OCI-LY1 (cell line): Measurements from ENCODE around the gene VCL.

Experiments used
- EZH2 ChIP-seq: fragments of 200-600 bp; sonication (generic), shearing (Covaris generic); IDR thresholded peaks from 2 replicates; pipeline ENCODE4 v1.8.0; 2017; ENCODE audit warnings: borderline replicate concordance, mixed run types, mild to moderate bottlenecking, antibody characterized with exemption, low read length, moderate library complexity, mixed read lengths
- TF ChIP-seq, protein P1 (sequence below): fragments of 200-600 bp; sonication (generic), shearing (Covaris generic); IDR thresholded peaks from 2 replicates; pipeline ENCODE4 v1.5.1; 2017; ENCODE audit warnings: mild to moderate bottlenecking, antibody characterized with exemption, low read length, moderate library complexity, mixed read lengths

DNA sequence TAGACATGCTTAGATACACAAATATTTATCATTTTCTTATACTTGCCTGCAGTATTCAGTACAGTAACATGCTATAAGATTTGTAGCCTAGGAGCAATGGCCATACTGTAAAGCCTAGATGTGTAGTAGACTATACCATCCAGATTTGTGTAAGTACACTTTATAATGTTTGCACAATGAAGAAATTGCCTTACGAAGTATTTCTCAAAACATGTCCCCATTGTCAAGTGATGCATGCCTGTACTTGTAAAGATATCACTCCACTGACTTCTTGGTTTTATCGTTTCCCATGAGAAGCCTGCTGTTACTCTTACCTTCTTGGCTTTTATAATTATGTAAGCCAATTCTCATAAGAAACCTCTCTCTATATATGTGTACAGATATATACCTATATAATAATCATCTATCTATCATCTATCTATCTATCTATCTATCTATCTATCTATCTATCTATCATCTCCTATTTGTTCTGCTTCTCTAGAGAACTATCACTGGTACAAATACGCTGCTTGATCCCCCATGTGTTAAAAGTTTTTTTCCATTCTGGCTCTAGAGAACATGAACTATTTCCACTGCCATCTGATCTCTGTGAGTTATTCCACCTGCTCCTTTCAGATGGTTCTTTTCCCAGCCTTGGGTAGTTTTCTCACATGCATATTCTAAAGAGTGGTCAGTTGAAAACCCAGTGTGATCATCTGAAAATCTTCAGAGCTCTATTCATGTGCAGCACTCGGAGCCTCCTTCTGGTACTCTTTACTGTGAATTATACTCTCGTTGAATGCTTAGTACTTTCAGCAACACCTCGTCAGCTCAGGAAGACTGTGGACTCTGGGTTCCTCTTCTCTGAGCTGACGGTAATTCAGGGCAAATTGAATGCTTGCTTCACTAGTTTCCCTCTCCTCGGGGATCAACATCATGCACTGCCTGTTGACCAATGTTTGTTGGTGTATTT is 14.5 kb upstream of the VCL start:
- TF ChIP-seq, protein P1, sequence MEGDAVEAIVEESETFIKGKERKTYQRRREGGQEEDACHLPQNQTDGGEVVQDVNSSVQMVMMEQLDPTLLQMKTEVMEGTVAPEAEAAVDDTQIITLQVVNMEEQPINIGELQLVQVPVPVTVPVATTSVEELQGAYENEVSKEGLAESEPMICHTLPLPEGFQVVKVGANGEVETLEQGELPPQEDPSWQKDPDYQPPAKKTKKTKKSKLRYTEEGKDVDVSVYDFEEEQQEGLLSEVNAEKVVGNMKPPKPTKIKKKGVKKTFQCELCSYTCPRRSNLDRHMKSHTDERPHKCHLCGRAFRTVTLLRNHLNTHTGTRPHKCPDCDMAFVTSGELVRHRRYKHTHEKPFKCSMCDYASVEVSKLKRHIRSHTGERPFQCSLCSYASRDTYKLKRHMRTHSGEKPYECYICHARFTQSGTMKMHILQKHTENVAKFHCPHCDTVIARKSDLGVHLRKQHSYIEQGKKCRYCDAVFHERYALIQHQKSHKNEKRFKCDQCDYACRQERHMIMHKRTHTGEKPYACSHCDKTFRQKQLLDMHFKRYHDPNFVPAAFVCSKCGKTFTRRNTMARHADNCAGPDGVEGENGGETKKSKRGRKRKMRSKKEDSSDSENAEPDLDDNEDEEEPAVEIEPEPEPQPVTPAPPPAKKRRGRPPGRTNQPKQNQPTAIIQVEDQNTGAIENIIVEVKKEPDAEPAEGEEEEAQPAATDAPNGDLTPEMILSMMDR = no peak
- no peak for TF ChIP-seq EZH2
